Suppressor macrophage treated with lipopolysaccharide for 1 hour (primary cell): ENCODE results near the gene MRPS16.
A peak's percentile ranks its signal among the peaks of the same experiment; 100 is the strongest.
"Not testable (repeated sequence)": the region's sequence is repeated elsewhere in the genome, so short reads cannot be mapped to it uniquely, and the experiment has no call there.

Source experiments
- DNase-seq, 3 donors: peaks; one replicate each; pipeline ENCODE4 v3.0.0-alpha.2; 2020 to 2022

The MRPS16 gene

DNA sequence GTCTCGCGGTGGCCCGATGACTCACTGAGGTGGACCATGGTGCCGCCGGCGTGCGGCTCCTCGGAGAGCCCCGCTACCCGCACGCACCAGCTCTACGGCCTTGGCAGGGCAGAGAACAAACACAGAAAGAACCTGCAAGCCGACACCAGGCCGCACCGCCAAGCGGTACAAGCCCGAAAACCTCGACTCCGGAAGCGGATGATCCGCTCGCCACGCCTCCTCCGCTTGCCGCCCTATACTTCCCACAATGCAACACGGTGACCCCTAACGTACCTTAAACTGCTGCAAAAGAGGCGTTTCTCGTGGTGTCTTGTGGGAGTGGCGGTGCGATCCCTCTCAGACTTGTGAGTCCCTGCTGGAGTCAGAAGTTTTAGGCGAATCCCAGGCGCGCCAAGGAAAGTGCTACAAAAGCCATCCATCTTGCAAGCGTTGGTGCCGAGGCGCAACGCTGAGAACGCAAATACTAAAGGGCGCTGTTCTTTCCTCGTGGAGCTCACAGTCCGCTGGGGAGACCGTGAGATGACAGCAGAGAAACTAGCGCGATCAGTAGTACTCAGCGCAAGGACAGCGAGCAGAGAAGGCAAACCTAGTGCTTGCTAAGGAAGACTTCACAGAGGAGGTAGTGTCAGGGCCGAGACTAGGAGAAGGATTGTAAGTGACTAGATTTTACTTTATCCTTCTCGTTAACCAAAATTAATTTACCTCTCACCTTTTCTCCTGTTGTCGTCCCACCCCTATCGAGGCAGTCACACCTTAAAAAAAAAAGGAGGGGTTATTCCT, at the start of gene MRPS16:
TSS of gene MRPS16 (minus strand) at position 200 of the 780 bp plus-strand sequence. CDS start at position 38, 162 bp downstream.
- peak; percentile 94 to 97 (median 96) for DNase-seq

DNA sequence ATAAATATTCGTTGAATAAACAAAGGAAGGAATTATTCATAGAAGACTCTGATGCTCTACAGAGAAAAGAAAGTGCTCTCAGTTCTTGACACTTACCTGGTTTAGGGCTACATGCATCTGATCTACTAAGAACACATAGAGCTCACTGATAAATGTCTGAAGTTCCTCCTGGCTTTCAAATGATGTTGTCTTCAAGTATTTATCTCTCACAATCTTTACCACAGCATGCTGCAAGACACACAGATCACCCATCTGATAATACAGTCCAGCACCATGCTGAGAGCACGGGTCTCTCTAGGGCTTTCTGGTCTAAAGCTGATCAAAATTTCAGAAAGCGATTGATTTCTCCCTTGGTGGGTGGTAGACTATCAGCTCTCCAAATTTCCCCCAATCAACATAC, 44.5 kb upstream of the MRPS16 start:
- DNase-seq: no peak

GRCh38 chr10:73293461-73293860, 41.0 kb upstream of the MRPS16 start:
- no peak for DNase-seq

- no peak for DNase-seq
Observed at GRCh38 chr10:73289958-73290357, 37.5 kb upstream of the MRPS16 start.

DNA sequence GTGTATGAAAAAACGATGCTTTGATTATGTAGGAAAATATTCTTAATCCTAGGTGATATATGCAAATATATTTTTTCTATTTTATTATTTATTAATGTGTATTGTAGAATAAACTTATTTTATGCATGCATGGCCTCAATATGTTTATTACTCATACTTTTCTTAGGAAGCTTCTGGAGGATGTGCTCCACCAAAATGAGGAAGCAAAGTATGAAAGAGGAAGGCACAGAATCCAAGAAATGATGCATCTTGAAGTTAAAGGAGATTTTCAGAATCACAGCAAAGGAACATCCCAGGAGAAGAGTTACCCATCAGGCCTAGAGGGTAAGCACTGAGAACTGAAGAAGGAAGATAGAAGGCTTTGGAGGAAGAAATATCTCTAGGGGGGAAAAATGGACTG, 35.0 kb upstream of the MRPS16 start:
- peak; percentile 51 to 78 (median 76) for DNase-seq

GRCh38 chr10:73281097-73281496, 28.7 kb upstream of the MRPS16 start:
- no peak for DNase-seq

DNA sequence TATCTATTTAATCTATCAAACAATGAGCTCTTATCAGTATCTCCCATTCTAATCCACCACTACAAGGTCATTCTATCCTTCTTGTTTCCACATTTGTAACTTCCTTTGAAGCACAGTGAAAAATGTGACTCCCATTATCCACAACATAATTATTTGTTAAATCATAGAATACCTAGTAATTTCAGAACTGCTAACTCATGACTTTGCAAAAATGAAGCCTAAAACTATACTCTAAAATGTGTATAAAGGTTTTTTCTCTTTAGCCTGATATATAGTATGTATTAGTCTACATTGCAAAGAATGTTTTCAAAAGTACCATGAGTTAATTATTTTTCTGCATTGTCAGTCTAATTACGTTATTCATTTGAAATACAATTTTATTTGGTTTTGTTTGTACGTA, 12.0 kb upstream of the MRPS16 start:
- no peak for DNase-seq

- DNase-seq: peak; percentile 27 to 47 (median 45)
Observed at GRCh38 chr10:73263693-73264347, 11.4 kb upstream of the MRPS16 start.

GRCh38 chr10:73262880-73263555, 10.6 kb upstream of the MRPS16 start:
- no peak for DNase-seq

DNA sequence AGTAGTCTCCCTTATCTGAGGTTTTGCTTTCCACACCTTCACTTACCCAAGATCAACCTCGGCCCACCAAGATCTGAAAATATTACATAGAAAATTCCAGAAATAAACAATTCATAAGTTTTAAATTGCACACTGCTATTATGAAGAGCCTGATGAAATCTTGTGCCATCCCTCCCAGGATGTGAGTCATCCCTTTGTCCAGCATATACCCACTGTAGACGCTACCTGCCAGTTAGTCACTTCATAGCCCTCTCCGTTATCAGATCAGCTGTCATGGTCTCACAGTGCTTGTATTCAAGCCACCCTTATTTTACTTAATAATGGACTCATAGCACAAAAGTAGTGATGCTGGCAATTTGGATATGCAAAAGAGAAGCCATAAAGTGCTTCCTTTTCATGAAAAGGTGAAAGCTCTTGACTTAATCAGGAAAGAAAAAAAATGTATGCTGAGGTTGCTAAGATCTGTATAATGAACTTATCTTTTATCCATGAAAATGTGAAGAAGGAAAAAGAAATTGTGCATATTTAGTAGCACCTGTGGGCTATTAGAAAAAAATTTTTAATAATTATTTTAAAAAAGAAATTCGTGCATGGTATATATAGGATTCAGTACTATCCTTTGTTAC, 9.8 kb upstream of the MRPS16 start:
- DNase-seq: peak in 2 of 3 donors; percentile 31 to 38

GRCh38 chr10:73261362-73261995, 9.0 kb upstream of the MRPS16 start:
- no peak for DNase-seq

DNA sequence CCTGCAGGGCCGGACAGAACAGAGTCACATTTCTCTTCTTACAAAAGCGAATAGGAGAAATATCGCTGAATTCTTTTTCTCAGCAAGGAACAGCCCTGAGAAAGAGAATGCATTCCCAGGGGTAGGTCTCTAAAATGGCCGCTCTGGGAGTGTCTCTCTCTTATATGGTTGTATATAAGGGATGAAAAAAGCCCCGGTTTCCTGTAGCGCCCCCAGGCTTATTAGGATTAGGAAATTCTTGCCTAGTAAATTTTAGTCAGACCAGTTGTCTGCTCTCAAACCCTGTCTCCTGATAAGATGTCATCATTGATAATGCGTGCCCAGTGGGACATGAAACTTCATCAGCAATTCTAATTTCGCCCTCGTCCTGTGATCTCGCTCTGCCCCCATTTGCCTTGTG, 6.2 kb upstream of the MRPS16 start:
- DNase-seq: not testable (repeated sequence)

DNA sequence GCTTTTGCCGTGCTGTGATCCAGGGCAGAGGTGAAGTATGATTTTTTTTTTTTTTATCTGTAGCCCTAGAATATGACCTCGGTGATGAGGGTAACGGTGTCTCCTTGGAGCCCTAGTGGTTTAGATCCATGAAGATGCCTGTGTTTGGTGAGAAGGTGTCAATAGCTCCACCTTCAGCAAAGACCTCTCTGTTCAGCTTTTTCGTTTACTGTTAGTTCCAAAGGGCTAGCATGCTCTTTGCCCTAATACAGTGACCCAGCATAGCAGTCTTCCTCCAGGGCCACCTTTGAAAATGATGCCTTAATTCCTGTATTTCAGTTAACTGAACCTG, 746 bp upstream of the MRPS16 start:
- DNase-seq: no peak

- peak in 2 of 3 donors; percentile 87 to 91 for DNase-seq
Observed at GRCh38 chr10:73251683-73252444, 580 bp downstream of the MRPS16 start.

DNA sequence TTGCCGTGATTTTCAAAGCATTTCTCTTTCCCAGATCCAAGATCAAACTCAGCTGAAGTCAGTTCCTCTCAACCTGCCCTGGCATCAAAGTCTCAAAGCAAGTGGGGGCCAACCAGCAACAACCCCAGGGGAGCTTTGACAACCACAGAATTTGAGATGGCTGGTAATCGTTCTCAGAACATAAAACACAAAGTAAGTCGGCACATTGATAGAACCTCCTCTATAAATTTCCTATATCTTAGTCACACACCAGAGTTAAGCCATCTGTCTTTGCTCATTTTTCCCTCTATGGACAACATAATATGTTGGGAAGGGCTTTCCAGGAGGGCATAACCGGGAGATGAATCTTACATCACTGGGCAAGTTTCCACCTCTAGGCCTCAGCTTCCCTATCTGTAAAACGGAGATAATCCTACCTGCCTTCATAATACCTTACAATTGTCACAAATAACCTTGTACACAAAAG, 4.2 kb downstream of the MRPS16 start:
- no peak for DNase-seq

DNA sequence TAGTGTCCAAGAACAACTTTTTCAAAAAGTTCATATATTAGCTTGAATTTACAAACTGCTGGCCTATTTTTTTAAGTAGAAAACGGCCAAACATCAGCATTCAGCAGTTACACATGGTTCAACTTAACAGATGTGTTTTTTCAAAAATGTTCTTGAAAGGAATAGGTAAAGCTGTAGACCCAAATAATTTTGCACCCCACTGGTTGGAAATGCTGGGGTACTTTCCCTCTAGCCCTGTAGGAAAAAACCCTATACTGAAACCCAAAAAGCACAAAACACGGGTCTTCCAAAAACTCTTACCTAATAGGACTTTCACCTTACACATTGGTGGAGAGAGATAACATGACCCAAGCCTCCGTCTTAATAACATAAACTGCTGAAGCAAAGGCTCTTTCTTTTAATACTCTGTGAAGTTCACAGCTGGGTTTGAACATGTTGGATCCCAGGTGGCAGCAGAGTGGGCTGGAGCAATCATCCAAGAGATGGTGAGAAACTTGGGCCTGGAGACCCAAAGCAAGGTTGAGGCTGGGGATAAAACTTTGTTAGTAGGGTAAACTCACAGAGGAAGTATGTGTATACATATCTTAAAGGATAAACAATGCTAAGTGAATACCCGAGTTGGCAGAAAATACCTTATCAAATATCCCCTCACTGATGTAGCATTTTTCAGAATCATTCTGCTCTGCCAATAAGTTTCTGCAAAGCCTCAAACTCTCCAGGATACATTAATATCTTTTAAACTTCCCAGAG, 4.8 kb downstream of the MRPS16 start:
- no peak for DNase-seq

DNA sequence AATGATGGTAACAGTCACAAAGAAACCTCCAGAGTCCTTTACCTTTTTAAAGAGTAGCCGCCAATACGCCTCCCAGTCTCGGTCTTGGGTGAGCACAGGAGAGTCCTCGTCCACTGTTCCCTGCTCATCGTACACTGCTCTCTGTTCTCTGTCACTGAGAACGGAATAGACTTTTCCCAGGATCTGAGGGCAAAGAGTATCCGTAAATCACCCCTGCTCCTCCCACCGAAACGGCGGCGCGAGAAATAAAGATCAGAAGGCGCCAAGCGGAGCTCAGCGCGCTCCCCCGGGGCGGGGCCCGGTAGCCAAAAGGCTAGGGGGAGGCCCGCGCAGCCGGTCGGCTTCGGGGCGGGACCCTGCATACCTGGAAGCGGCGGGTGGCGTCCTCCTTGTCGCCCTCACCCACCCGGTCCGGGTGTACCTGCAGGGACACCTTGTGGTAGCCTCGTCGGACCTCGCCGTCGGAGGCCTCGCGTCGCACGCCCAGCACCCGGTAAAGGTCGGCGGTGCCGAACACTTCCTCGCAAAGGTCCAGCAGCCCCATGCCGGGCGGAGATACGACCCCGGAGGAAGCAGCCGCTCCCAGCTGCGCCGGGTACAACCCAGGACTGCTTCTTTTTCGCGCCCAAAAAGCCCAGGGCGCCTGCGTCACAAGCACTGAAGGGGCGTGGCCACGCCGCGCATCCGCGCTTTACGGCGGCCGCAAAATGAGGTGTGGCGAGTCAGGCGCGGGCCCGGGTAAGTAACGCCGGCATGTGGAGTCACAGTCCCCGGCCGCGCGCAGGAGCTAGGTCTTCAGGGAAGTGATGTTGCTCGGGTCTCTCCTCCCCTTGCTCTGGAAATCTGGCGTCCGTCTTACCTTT, 5.6 kb downstream of the MRPS16 start, which contains the start of gene DNAJC9:
TSS of gene DNAJC9 (minus strand) at position 610 of the 863 bp plus-strand sequence. CDS start at position 544, 66 bp downstream.
- peak; percentile 95 to 99 (median 98) for DNase-seq

GRCh38 chr10:73246322-73246645, 6.2 kb downstream of the MRPS16 start:
- no peak for DNase-seq

DNA sequence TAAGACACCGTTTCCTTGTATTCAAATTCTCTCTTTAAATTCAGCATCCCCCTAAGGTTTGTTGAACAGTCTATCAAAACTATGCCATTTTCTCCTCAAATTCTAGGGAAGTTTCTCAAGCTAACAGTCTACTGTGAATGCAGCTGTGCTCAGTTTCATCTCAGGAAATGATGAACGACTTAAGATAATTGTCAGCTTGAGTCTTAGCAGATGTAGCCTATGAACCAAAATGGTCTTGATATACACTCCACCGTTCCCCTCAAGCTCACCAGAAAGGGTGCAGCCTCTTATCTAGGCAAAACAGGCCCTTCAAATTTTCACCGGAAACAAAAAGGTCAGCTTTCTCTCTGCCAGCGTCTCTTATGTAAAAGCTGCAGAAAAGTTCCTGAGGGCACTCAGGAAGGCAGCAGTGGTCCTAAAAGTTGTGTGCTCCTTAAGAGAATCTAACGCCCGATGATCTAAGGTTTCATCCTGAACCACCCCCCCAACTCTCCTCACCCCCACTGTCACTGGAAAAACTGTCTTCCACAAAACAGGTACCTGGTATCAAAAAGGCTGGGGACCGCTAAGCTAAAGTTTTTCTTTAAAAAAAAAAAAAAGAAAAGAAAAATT, 7.5 kb downstream of the MRPS16 start:
- no peak for DNase-seq

DNA sequence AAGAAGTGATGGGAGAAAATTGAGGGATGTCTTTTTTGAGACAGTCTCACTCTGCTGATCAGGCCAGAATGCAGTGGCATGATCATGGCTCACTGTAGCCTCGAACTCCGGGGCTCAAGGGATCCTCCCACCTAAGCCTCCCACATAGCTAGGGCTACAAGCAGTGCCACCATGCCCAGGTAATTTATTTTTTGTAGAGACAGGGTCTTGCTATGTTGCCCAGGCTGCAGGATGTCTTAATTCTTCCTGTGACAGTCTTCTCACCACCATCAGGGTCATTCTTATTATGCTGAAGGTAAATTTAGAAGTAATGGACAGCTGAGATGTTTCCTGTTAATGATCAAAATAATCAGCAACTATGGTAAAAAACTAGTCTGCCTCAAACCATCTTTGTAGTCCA, 12.5 kb downstream of the MRPS16 start:
- DNase-seq: no peak
